NT2/D1 (cell line): ENCODE results near the gene EHD3.
"Not testable (repeated sequence)": the region's sequence is repeated elsewhere in the genome, so short reads cannot be mapped to it uniquely, and the experiment has no call there.

Experiments
- YY1 ChIP-seq: IDR thresholded peaks from 2 replicates; pipeline ENCODE4 v1.6.1; 2011; ENCODE audit not compliant: insufficient read length, insufficient read depth
- ZNF274 ChIP-seq: IDR thresholded peaks from 2 replicates; pipeline ENCODE4 v1.6.1; 2011; ENCODE audit warnings: mild to moderate bottlenecking, low read depth, low read length

DNA sequence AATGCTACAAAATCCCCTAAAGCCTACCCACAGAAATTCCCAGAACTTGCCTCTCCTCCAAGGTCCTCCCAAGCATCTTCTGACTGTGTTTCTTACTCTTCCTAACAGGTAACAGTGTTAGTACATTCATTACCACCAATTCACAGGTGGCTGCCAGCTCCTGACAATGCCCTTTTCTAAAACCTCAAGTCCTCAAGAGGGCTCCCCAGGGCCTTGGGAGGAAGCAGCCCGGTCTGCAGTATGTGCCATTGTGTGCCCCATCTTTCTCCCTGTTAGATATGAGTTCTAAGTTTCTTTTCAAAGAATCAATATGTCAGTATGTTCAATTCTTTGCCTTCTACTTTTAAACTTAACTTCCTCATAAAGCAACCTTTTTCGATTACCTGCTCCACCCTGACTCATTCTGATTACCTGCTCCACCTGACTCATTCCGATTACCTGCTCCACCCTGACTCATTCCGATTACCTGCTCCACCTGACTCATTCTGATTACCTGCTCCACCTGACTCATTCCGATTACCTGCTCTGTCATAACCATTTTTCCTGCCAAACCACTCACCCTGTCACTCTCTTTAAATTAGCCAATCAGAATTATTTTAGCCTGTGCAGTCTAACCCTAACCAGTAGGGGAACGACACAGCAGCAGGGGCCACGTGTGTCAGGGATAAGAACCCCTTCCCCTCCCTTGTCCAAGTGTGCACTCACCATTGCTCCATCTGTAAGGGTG is 49.4 kb downstream of the EHD3 start:
- not testable (repeated sequence) for TF ChIP-seq YY1, ZNF274
